ENCODE data around the gene SLC7A10.
A peak's percentile ranks its signal among the peaks of the same experiment; 100 is the strongest.

SLC7A10 gene

DNA sequence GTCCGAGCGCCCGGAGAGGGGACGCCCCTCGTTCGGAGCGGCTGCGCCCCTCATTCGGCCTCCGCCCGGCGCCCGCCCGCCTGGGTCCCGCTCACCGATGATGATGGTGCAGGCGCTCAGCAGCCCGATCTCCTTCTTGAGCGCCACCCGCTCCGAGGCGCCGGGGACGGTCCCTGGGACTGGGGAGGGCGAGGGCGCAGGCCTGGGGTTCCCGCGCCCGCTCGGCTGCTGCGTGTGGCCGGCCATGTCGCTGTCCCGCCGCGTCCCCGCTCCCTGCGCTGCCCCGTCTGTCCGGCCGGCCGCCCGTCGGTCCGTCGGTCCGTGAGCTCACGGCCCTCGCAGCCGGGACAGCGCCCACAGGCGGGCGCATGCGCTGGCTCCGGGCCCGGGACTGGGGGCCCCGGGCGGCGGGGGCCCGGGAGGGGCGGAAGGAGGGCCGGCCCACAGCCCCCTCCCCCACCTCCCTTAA, at the start of gene SLC7A10:
SLC7A10 (minus strand) TSS at position 393 of the 469 bp plus-strand sequence; CDS start at position 246, 147 bp downstream.
- Mint-ChIP-seq H3K4me3 (peak within 1 kb of the TSS; percentile 53), H3K4me1 (peaks cover 10% of the 10 kb centered on the region), H3K9me3 (peaks cover 17% of the 10 kb centered on the region), H3K36me3 (ENCODE audit: low read depth) (peaks cover 14% of the 10 kb centered on the region), H3K27me3 (peaks cover 57% of the 10 kb centered on the region), H3K27ac (no peak within 1 kb of the TSS)
- no peak for ATAC-seq
- no peak for DNase-seq

DNA sequence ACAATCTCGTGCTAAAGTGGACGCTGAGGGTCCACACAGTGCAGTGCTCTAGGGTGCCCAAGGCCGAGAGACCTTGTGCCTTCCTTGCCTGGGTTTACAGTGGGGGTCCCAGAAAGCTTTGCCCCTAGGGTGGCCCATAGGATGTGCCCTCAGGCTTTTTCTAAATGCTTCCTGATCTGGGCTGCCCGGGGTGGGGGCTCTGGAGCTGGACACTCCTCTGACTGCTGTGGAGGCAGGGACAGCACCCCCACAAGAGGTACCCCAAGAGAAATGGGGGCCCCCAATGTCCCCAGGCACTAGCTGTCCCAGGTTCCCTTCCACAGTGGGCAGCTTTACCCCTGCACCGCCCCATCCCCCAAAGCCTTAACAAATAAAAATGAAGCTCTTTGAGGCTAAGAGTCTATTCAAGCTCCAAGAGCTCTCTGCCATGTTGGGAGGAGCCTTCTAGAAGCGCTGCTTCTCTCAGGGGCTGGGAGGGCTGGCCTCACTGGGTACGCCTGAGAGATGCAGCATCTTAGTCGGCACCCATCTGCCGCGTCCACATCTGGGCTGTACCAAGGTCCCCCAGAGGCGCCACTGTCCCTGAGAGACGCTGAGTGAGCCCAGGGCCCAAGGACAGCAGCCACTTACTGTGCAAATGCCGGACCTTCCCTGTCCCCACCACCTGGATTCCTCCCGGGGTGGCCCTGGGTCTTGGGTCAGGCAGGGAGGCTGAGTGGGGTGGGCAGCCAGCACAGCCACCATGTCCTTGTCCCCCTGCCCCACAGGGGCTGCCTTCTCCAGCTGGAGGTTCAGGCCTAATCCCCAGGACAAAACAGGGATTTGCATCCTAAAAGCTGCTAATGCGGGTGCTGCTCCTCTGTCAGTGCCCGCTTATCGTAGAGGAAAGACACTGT, 49.3 kb upstream of the SLC7A10 start:
- no peak overlapping the region for H3K27ac Mint-ChIP-seq
- H3K27me3 Mint-ChIP-seq, result peaks cover 2% of the 10 kb centered on the region
- no peak overlapping the region for H3K4me3 Mint-ChIP-seq
- no peak for DNase-seq
- H3K36me3 Mint-ChIP-seq (ENCODE audit: low read depth), result no peaks in the 10 kb centered on the region
- H3K9me3 Mint-ChIP-seq, result no peaks in the 10 kb centered on the region
- no peak for ATAC-seq
- H3K4me1 Mint-ChIP-seq, result peaks cover 4% of the 10 kb centered on the region

DNA sequence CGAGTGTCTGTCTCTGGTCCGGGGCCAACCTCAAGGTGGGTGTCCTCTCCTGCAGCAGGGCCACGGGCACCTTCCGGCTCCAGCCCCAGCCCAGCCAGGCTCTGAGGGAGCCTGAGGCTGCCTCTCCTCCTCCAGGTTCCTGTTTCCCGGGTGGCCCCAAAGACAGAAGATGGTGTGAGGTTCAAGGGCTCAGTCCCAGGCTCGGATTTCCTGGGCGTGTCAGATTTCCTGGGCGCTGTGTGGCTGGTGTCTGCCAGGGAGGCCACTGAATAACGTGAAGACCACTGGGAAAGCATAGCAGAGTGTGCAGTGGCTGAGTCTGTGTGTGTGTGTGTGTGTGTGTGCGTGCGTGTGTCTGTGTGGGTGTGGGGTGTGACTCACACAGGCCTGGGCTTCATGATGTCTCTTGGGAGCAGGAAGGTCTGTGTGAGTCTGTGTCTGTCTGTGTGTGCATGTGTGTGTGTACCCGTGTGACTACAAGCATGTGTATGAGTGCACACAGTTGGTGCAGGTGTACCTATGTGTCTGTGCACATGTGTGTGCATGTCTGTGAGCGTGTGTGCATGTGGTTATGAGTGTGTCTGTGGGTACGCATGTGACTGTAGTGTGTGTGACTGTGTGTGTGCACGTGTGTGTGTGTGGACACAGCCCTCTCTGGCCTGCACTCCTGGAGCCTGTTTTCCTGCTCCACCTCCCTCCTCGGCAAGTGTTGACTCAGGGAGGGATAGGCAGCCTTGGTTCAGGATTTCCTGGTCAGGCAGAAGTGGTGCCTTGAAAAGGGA, 48.4 kb upstream of the SLC7A10 start:
- ATAC-seq (peak; percentile 58), DNase-seq (peak; percentile 37)
- Mint-ChIP-seq H3K27ac (no peak overlapping the region), H3K4me3 (no peak overlapping the region), H3K9me3 (no peaks in the 10 kb centered on the region), H3K36me3 (ENCODE audit: low read depth) (no peaks in the 10 kb centered on the region), H3K4me1 (peaks cover 3% of the 10 kb centered on the region), H3K27me3 (peaks cover 2% of the 10 kb centered on the region)

GRCh38 chr19:33273065-33273736, 47.6 kb upstream of the SLC7A10 start:
- Mint-ChIP-seq H3K9me3 (no peaks in the 10 kb centered on the region), H3K27ac (no peak overlapping the region), H3K36me3 (ENCODE audit: low read depth) (no peaks in the 10 kb centered on the region), H3K27me3 (peaks cover 2% of the 10 kb centered on the region), H3K4me1 (peaks cover 3% of the 10 kb centered on the region), H3K4me3 (no peak overlapping the region)
- no peak for DNase-seq
- ATAC-seq, result no peak

DNA sequence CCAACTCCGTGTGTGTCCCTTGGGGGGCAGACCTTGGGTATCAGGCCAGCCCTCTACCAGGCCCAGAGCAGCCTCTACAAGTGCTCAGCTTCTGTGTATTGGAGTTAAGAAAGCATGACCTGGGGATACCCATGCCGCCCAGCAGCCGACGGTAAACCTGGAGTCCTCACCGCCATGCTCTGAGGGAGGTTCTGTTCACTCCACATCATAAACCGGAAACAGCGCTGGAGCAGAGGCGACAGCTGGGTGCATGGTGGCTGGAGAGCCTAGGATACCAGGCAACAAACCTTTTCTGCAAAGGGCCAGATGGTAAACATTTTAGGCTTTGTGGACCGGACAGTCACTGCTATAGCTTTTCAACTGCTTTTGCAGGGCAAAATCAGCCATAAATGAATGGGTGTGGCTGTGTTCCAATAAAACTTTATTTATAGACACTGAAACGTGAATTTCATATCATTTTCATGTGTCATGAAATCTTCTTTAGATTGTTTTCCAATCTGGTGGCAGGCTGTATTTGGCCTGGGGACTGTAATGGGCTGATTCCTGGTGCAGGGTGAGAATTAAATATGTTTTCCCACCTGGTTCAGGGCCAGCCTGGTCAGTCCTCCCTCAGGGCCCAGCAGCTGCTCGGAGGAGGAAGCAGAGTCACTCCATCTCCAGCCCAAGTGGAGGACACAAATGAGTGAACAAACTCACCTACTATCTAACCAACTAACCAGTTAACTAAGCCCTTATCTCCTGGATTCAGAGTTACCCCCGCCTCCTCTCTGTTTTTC, 45.8 kb upstream of the SLC7A10 start:
- no peaks in the 10 kb centered on the region for H3K36me3 Mint-ChIP-seq (ENCODE audit: low read depth)
- H3K4me3 Mint-ChIP-seq, result no peak overlapping the region
- ATAC-seq (no peak), DNase-seq (no peak)
- peaks cover 3% of the 10 kb centered on the region for H3K4me1 Mint-ChIP-seq
- peaks cover 2% of the 10 kb centered on the region for H3K27me3 Mint-ChIP-seq
- no peaks in the 10 kb centered on the region for H3K9me3 Mint-ChIP-seq
- no peak overlapping the region for H3K27ac Mint-ChIP-seq

DNA sequence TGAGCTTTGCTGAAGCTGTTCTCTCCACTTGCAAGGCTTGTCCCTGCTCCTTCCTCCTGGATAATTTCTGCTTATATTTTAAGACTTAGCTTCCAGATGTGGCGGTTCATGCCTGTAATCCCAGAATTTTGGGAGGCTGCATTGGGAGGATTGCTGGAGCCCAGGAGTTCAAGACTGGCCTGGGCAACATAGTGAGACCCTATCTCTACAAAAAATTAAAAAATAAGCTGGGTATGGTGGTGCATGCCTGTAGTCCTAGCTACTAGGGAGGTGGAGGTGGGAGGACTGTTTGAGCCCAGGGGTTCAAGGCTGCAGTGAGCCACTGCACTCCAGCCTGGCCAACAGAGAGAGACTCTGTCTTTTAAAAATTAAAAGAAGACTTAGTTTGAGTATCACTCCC, 45.1 kb upstream of the SLC7A10 start:
- no peak for DNase-seq
- H3K36me3 Mint-ChIP-seq (ENCODE audit: low read depth), result no peaks in the 10 kb centered on the region
- H3K27me3 Mint-ChIP-seq, result peaks cover 2% of the 10 kb centered on the region
- peaks cover 3% of the 10 kb centered on the region for H3K4me1 Mint-ChIP-seq
- H3K9me3 Mint-ChIP-seq, result no peaks in the 10 kb centered on the region
- ATAC-seq, result no peak
- no peak overlapping the region for H3K27ac Mint-ChIP-seq
- no peak overlapping the region for H3K4me3 Mint-ChIP-seq

DNA sequence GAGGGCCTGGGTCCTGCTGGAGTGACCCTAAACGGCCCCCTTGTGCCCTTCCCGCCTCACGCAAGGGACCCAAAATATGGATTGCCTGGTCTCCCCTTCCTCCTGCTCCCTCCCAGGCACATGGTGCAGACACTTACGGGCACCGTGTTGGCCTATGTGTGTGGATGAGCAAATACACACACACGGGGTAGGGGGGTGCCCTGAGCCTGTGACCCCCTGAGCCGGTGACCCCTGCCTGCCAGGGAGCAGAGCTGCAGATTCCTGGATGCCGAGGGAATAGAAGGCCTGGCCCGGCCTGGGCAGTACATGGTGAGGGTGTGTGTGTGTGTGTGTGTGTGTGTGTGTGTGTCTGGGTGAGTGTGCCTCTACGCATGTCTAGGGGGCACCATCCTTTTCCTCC, 43.4 kb upstream of the SLC7A10 start:
- H3K4me3 Mint-ChIP-seq, result no peak overlapping the region
- H3K36me3 Mint-ChIP-seq (ENCODE audit: low read depth), result no peaks in the 10 kb centered on the region
- ATAC-seq, result no peak
- H3K27me3 Mint-ChIP-seq, result peaks cover 7% of the 10 kb centered on the region
- H3K27ac Mint-ChIP-seq, result no peak overlapping the region
- H3K4me1 Mint-ChIP-seq, result peaks cover 1% of the 10 kb centered on the region
- no peaks in the 10 kb centered on the region for H3K9me3 Mint-ChIP-seq
- no peak for DNase-seq

GRCh38 chr19:33268162-33268991, 42.7 kb upstream of the SLC7A10 start:
- Mint-ChIP-seq H3K4me1 (no peaks in the 10 kb centered on the region), H3K9me3 (no peaks in the 10 kb centered on the region), H3K36me3 (ENCODE audit: low read depth) (no peaks in the 10 kb centered on the region), H3K27ac (no peak overlapping the region), H3K4me3 (no peak overlapping the region), H3K27me3 (peaks cover 7% of the 10 kb centered on the region)
- peak; percentile 12 for ATAC-seq
- no peak for DNase-seq

DNA sequence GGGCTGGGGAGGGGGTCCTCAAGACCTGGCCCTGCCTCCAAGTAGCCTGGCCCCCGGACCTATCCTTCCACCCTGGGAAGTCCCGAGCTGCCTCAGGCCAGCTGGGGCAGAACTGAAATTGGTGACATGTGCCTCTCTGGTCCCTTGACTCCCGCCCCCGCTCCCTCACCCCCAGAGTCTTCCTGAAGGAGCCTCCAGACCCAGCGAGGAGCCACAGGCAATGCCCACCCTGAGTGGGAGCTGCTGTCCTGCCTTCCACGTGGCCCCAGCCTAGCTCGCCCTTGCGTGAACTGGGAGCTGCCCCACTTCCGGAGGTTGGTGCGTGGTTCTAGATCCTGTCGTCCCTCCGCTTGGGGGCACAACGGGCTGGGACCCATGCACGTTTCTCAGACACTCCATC, 42.1 kb upstream of the SLC7A10 start:
- DNase-seq (no peak), ATAC-seq (no peak)
- Mint-ChIP-seq H3K4me1 (no peaks in the 10 kb centered on the region), H3K9me3 (no peaks in the 10 kb centered on the region), H3K36me3 (ENCODE audit: low read depth) (no peaks in the 10 kb centered on the region), H3K27me3 (peaks cover 8% of the 10 kb centered on the region), H3K4me3 (no peak overlapping the region), H3K27ac (no peak overlapping the region)

DNA sequence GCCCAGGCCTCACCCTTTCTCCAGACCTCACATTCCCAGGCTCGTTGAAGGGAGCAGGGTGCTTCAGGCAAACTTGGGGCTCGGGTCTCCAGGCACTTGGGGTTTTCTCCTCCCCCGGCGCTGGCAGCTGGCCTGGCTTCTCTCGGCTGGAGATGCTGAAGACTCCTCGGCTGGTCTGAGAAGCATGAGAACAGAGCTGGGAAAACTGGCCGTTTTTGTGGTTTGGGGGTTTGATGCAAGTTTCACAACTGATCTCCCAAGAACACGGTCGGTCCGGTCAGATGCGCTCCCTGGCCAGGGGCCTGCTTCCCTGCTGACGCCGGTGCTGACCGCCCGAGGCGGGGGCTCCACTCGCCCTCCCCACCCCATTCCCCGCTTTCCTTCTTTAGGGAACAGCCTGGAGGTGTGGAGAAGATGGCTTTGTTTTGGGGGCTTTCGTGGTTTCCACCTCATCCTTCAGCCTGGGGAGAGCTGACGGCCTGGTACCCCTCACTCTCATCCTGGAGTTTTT, 41.4 kb upstream of the SLC7A10 start:
- Mint-ChIP-seq H3K9me3 (no peaks in the 10 kb centered on the region), H3K27me3 (peaks cover 10% of the 10 kb centered on the region), H3K4me1 (peaks cover 1% of the 10 kb centered on the region), H3K36me3 (ENCODE audit: low read depth) (no peaks in the 10 kb centered on the region), H3K4me3 (no peak overlapping the region), H3K27ac (no peak overlapping the region)
- ATAC-seq (no peak), DNase-seq (no peak)

- Mint-ChIP-seq H3K9me3 (no peaks in the 10 kb centered on the region), H3K36me3 (ENCODE audit: low read depth) (no peaks in the 10 kb centered on the region), H3K4me3 (no peak overlapping the region), H3K27ac (no peak overlapping the region), H3K27me3 (peaks cover 19% of the 10 kb centered on the region), H3K4me1 (peaks cover 12% of the 10 kb centered on the region)
- no peak for DNase-seq
- no peak for ATAC-seq
Measured at GRCh38 chr19:33264881-33265445, 39.3 kb upstream of the SLC7A10 start.

DNA sequence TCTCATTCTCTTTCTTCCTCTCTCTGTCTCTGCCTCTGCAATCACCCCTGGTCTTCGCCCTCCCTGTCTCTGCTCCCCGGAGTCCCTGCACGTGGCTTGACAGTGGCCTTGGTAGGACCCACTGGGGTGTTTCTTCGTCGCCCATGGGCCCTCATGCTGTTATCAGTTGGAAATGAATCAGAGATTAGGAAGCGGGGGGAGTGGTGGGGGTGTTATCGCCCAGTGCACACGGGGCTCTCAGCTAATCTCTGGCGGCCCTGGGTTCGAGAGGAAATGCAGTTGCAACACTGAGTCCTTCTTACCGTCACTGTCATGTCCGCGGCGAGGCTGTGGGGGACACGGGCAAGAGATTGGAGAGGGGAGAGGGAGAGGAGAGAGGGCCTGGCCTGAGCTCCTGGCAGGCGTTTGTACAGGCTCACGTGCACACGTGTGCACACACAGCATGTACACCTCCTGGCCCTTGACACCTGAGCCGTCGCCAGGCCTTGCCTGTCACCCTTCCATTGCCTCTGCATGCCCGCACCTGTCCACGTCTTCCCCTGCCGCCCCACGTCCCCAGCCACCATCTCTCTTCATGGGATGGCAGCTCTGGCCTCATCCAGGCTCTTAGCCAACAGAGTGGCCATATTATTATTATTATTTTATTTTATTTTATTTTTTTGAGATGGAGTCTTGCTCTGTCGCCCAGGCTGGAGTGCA, 37.8 kb upstream of the SLC7A10 start:
- Mint-ChIP-seq H3K9me3 (no peaks in the 10 kb centered on the region), H3K4me3 (no peak overlapping the region), H3K27me3 (peaks cover 23% of the 10 kb centered on the region), H3K27ac (no peak overlapping the region), H3K36me3 (ENCODE audit: low read depth) (no peaks in the 10 kb centered on the region), H3K4me1 (peaks cover 12% of the 10 kb centered on the region)
- ATAC-seq, result no peak
- no peak for DNase-seq
